HG03558 (cell line): ENCODE results near the gene C17orf50.

Experiments used
- ATAC-seq: cut with Tn5 transposase; IDR thresholded peaks from one replicate; pipeline ENCODE4 v1.9.1; 2021; ENCODE audit warnings: moderate number of reproducible peaks; ENCODE audit not compliant: unreplicated experiment; ENCODE audit errors: extremely low read depth

Gene C17orf50

DNA sequence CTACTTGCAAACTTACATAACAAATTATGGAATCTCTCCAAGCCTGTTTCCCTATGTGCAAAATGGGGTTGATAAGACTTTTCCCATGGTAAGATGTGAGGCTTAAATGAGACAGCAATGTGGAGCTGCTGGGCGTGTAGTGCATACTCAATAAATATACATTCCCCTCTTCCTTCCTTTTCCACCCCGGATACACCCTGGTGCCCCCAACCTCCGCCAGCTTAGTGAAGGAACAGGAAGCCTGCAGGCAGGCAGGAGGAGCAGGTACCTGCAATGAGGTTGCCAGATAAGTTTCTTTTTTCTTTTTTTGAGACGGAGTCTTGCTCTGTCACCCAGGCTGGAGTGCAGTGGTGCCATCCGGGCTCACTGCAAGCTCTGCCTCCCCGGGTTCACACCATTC is 14.9 kb downstream of the C17orf50 start:
- no peak for ATAC-seq

DNA sequence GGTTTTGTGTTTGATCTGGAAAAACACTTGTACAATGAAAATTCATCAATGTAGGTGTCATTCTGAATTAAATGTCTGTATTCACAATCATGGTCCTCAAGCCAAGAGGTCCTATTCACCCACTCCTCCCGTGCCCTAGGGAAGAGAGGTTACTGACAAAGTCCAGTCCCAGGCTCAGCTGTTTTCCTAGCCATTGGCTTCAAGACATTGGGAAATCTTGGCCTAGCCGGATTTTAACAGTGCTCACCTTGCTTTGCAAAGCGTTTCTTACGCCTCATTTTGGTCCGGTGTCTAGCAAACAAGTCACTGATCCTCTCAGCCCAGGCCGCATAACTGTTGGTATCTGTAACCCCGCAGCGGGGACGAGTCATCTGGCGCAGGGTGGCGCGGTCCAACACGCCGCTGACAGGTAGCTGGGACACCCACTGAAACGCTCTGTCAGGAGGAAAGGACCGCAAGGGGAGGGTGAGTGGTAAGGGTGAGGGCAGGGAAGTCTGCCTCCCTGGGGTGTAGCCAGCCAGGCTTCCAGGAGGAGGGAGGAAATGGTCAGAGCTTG is 18.0 kb downstream of the C17orf50 start:
- ATAC-seq: no peak

DNA sequence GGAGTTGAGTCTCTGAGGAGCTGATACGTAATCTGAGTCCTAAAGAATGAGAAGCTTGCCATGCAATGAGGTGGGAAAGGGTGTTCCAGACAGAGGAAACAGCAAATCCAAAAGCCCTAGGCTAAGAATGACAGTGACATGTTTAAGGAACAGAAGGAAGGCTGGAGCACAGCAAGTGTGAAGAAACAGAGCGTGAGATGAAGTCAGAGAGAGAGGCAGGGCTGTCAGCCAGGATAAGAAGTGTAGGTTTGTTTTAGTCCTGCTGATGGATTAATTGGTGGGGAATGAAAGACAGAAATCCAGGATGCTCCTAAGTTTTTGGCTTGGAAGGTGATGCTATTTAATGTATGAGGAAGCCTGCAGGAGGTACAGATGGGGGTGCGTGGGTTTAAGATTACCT is 20.3 kb downstream of the C17orf50 start:
- no peak for ATAC-seq

DNA sequence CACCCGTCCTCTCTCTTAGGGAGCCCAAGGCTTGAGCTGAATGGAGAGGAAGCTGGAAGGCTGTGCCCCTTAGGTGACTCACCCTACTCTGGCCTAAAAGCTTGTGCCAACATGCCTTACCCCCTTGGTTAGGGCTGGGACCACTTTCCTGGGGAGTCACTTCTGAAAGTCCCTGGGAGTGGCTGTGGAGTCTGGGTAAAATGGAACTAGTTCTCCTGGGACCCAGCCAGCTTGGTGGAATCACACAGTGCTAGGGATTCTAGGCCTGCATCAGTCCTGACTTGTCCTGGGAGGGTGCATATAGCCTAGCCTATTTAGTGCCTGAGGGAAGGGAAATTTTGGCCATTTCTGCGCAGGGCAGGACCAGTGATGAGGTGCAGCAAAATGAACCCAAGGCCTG is 24.2 kb downstream of the C17orf50 start:
- no peak for ATAC-seq

DNA sequence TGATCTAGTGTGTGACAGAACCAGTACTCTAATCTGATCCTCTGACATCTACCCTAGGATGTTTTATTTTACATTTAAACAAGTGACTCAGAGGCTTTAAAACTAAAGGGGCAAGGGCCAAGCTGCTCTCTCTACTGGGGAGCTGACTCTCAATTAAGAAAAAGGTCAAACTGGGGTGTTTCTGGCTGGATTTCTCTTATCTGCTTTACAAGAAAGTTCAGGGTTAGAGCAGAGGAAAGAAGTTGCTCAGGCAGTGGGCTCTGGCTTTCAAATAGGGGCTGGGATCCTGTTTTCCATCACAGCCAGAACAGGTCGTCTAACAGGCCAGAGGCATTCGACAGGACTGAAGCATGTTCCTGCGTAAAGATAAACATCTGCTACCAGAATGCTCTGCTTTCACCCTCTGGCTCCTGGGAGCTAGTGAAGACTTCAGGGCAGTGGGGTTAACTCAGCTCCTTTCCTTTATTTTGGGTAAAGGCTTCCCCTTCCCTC is 26.3 kb downstream of the C17orf50 start:
- no peak for ATAC-seq

DNA sequence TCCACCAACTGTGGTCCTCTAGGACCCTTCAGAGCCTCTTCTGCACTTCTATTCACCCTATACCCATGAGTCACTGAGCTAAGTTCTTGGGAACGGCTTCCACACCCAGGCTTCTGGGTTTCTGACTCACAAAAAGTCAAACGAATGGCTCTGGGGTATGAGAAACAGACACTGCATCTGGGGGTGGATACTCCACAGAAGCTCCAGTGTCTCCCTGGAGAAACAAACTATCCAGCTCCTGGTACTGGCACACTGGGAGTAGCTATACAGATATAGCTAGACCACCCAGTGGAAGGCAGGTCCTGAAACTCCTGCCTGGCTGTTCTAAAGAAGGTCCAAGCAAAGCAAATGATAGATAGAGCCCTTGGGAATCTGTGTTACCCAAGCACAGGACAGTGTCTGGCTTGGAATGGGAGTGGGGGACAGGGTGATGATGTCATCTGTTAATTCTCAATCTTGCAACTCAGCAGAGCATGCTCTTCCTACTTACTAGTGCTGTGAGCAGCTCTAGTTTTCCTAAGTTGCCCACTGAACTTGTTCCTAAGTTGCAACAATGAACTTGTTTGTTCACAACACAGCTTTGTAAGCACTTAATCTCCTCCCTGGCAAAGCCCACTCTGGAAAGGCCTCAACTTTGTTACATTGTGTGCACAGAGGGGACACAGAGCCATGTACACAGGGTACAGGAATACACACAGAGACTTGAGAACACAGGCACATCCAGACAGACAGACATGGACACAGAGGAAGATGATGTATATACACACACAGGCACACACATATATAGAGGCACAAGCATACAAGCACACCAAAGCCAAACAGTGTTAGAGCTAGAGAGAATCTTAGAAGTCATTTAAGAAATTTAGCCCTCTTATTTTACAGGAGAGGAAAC is 28.0 kb downstream of the C17orf50 start:
- ATAC-seq: no peak

DNA sequence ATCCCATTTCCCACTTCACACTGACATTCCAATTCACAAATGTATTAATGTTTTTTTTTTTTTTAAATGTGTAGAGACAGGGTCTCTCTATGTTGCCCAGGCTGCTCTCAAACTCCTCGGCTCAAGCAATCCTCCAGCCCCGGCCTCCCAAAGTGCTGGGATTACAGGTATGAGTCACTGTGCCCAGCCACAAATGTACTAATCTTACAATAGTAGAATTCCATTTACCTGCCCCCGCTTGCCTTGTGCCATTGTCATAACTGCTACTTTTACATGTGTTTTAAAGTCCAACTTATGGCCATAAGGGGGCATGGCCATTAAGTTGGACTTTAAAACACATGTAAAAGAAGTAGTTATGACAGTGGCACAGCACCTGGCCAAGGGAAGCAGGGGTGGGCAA is 30.2 kb downstream of the C17orf50 start:
- no peak for ATAC-seq

DNA sequence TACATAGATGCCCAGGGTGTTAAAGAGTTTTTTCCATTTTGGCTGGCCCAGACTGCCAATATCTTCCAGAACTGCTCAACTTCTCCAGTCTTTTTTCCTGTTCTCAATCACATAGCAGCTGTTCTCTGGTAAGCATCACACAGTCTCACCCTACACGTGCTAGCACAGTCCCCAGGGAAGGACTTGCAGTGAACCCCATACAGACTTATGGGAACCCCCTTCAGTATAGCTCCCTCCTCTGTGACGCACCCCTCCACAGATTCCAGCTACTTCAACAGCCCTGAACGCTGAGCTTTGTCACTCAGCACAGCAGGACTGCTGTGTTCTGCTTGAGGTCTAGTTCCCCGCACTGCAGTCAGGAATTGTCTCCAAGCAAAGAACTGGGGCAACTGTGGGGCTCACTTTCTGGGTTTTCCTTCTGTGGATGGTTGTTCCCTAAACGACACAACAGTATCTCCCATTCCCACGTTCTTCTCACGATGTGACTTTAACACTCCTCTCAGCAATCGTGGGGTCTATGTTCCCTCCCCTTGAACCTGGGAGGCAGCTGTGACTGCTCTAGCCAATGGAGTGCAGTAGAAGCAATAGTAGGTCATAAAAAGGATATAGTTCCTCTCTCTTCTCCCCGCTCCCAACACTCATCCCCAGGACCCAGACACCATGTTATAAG is 31.1 kb downstream of the C17orf50 start:
- ATAC-seq: no peak

DNA sequence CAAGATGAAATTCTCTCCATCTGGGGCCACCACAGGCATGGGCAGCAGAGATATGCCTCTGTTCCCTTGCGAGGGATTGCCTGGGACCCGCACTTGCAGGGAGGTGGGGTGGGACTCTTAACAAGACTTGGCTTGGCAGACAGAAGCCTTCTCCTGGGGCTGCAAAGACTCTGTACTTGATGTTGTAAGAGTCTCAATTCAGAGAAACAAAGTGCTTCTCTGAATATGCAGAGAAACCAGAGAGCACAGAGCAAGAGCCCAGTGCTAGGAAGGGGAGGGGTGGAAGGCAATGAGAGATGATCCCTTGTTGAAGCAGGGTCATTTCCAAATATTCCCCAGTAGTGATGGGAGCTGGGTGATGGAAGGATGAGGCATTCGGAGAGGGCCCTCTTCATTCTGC is 32.6 kb downstream of the C17orf50 start:
- no peak for ATAC-seq

DNA sequence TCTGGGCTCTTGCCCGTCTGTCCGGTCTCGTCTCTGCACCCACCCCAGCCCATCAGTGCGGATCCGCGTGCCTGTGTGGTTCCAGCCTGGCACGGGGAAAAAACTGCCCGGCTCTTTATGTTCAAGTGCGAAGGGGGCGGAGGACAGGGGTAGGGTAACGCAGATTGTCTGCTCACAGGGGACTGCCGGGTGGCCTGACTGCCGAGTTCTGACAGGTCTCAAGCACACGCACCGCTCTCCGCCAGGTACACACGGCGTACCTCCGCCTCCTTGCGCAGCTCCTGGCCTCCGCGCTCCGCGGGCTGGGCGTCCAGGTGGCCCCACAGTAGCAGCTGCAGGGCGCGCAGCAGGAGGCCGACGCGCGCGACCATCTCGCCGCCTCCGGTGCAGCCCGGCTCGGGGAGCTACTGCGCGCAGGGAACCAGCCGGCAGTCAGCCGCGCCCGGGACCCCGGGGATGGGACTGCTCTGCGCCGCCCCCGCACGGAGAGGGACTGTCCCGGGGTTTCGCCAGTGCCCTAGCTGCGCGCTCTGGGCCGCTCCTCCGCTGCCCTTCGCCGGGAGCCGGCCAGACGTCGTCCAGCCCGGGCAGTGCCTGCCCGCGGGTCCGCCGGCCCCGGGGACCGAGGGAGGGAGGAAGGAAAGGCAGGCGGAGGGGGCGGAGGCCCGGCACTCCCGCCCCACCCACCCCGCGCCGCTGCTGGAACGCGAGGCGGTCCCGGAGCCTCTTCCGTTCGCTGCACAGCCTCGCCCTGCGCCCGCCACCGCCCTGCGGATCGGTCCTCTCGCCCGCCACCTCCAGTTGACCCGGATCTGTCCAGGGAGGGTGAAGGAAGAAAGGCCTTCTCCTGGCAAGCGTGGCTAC is 34.6 kb downstream of the C17orf50 start, which contains the start of gene MMP28:
TSS of gene MMP28 (minus strand) at position 635 of the 864 bp plus-strand sequence. CDS start at position 371, 264 bp downstream.
- ATAC-seq: no peak

DNA sequence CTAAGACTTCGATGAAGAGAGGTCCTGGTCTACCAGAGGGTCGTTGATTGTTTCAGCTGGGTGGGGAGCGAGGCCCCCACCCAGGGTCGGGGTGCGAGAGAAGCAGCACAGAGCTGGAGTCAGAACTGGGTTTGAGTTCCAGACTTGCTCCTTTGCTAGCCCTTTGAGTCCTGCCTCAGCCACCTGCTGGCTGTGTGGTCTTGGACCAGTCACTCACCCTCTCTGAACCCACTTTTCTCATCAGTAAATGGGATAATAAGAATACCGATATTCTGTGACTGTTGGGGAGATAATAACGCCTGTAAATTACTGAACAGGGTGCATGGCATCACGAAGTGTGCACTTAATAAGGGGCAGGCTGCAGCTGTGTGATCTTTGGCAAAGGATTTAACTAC is 35.2 kb downstream of the C17orf50 start:
- ATAC-seq: no peak

DNA sequence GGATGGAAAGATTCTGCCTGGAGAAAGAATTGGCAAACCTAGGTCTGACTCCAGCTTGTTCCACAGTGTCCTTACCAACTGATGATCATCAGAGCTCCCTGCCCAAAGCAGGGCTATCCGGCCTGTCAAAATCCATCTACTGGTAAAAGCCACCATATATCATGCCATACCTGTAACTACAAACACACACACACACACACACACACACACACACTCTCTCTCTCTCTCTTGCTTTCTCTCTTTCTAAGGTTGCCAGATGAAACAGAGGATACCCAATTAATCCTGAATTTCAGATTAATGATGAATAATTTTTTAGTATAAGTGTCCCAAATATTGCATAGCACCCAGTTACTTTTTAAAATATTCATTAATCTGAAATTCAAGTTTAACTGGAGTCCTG is 36.3 kb downstream of the C17orf50 start:
- no peak for ATAC-seq

DNA sequence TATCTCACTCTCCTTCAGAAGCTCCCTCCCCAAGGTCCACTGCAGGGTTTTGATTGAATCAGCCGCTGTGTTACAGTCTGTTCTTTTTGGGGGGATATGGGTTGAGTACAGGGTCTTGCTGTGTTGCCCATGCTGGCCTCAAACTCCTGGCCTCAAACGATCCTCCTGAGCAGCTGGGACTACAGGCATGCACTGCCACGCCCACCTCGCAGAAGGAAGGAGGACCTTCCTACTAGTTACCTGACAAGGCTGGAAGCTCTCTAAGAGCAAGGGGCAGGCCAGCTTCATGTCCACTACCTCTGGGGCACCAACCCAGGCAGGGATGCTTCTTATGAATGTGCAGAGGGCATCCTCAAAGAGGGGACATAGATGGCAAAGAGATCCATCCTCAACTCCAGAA is 36.7 kb downstream of the C17orf50 start:
- ATAC-seq: no peak

DNA sequence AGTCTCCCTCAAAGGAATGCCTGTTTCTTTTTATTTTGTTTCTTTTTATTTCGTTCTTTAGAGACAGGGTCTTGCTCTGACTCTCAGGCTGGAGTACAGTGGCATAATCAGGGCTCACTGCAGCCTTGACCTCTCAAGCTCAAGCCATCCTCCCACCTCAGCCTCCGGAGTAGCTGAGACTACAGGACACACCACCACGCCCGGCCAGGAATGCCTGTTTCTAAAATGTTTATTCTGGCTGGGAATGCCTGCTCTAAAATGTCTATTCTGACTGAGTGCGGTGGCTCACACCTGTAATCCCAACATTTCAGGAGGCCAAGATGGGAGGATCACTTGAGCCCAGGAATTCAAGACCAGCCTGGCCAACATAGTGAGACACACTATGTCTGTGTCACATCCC is 37.2 kb downstream of the C17orf50 start:
- no peak for ATAC-seq

DNA sequence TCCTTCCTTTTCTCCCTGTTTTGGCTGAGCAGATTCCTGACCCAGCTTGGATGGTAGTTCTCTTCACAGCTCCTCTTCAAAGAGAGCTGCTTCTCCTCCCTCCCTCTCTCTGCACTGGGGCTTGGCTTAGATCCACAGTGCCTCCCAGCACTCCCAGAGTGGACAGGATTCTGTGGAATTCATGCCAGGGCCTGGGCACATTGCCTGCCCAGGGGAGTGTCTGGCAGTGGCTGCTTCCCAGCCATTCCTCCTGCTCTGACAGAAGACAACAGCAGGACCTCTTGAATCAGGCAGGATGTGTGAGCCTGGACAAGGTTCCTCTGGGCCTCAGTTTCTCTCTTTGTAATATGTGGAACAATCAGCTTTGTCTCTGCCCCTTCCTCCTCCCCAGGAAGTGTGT is 39.3 kb downstream of the C17orf50 start:
- no peak for ATAC-seq

DNA sequence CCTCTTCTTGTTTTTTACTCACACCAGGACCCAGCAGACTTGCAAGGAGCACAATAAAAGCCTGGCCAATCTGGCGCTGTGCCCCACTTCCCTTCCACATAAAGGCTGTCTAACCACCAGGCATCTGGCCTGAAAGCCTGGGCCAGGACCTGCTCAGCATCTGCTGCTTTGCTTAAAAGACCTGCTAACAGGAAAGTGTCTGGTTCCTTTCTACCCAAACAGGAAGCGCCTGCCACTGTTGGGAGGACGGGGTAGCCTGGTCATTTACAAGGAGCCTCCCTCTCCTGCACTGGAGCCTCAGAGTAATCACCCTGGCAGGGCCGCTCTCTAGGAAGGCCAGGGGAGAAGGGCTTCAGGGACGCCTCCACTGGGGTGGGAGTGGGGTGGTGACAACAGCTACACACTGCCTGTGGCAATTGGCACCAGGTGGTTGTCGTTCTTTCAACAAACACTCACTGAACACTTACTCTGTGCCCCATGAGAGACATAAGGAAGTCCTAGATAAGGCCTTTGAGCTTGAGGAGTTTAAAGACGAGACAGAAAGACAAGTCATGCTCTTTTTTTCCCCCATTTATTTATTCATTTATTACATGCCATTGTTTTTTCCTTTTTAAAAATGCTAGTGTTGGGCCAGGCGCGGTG is 41.0 kb downstream of the C17orf50 start:
- no peak for ATAC-seq

DNA sequence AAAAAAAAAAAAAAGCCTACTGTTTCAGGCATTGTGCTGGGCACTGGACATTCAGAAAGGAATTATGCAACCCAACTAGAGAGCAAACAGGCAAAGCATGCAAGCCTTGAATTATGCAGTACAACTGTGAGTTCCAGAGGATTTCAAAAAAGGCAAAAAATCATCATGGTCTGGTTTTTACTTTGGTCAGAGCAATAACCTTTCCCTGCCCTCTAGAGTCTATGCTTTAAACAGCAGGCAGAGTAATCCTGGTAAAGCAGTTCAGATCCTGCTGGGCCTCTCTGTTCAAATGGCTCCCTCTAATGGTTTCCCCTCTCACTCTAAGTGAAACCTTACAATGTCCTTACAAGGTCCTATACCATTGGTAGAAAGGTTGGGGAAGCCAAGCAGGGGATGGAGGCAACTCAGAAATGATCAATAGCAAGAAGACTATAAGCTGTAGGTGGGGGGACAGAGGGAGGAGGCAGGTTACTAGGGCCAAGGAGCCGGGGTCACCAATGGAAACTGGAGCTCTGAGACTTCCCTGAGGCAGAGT is 44.0 kb downstream of the C17orf50 start:
- ATAC-seq: no peak

DNA sequence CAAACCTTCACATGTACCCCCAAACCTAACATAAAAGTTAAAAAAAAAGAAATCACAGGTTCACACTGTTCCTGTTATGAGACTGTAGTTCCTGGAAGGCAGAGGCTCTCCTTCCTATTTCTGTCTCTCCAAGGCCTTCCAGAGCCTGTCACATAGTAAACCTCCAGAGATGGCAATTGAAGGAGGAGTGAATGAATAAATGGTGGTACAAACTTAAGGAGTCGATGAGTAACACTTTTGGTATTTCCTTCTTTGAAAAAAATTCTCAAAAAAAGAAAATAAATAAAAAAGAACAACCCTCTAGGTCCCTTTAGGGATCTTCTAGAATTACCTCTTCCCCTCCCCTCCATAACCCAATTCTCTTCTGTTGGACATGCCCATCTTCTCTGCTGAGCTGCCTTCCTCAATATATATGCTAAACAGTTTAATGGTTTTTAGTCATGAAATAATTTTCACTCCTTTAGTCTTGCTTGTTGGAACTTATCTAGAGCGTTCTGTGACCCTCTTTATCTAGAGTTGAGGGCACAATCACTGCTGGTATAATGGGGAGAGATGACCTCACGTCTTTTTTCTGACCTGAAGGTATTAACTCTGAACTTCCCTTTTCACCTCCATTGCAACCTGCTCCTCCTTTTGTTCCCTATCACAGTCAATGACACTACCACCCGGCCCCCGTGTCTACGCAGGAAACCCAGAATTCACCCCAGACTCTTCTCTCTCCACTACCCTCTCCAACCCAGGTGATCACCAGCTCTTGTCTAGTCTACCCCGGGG is 46.9 kb downstream of the C17orf50 start:
- ATAC-seq: no peak
